HepG2 (cell line): ENCODE data around the gene NRP1. TPM values are rescaled to one million over a fixed set of nuclear protein-coding genes. Genes with fewer than 3 reads are reported as not detected.
A peak's percentile ranks its signal among the peaks of the same experiment; 100 is the strongest.

Source experiments
- ARID3A ChIP-seq: IDR thresholded peaks from 2 replicates; pipeline ENCODE4 v1.6.1; 2012; ENCODE audit warnings: low read depth, low read length, improper control_type of control experiment
- ARID4A ChIP-seq: sonication (generic); formaldehyde crosslinking; IDR thresholded peaks from 2 replicates; pipeline ENCODE4 v1.5.0; 2020; ENCODE audit warnings: mild to moderate bottlenecking, missing genetic modification reagents, borderline replicate concordance
- BORCS8-MEF2B ChIP-seq: sonication (generic); formaldehyde crosslinking; IDR thresholded peaks from 2 replicates; pipeline ENCODE4 v1.8.0; 2022; ENCODE audit warnings: mild to moderate bottlenecking, missing genetic modification reagents
- CREB1 ChIP-seq, 2 experiments: fragments of 450-650 bp in 1 of 2; IDR thresholded peaks; 2 replicates each; pipeline ENCODE4 v1.6.1; 2016 to 2017; ENCODE audit warnings: control low read depth in 1 of 2, mild to moderate bottlenecking in 1 of 2, missing compliant biosample characterization in 1 of 2, missing genetic modification characterization in 1 of 2
- DBP ChIP-seq: sonication (generic); formaldehyde crosslinking; IDR thresholded peaks from 2 replicates; pipeline ENCODE4 v1.4.0; 2020; ENCODE audit warnings: missing genetic modification reagents; ENCODE audit errors: not compliant biosample characterization
- MLX ChIP-seq: IDR thresholded peaks from 2 replicates; pipeline ENCODE4 v1.6.1; 2016
- MXD1 ChIP-seq: sonication (generic); formaldehyde crosslinking; IDR thresholded peaks from 2 replicates; pipeline ENCODE4 v1.4.0; 2020; ENCODE audit warnings: mild to moderate bottlenecking, missing genetic modification reagents
- PAXIP1 ChIP-seq: sonication (generic); formaldehyde crosslinking; conservative IDR thresholded peaks from 2 replicates; pipeline ENCODE4 v1.4.0; 2020; ENCODE audit warnings: mild to moderate bottlenecking, missing genetic modification reagents, moderate library complexity
- THYN1 ChIP-seq: sonication (generic); formaldehyde crosslinking; IDR thresholded peaks from 2 replicates; pipeline ENCODE4 v1.8.1; 2023; ENCODE audit warnings: low read depth, mild to moderate bottlenecking, moderate library complexity, missing genetic modification reagents, borderline replicate concordance
- XBP1 ChIP-seq: sonication (generic); formaldehyde crosslinking; IDR thresholded peaks from 2 replicates; pipeline ENCODE4 v1.5.0; 2020; ENCODE audit warnings: missing genetic modification reagents
- ZBTB34 ChIP-seq: sonication (generic); formaldehyde crosslinking; IDR thresholded peaks from 2 replicates; pipeline ENCODE4 v1.8.0; 2022; ENCODE audit warnings: mild to moderate bottlenecking, missing genetic modification reagents
- ZNF121 ChIP-seq: sonication (generic); formaldehyde crosslinking; IDR thresholded peaks from 2 replicates; pipeline ENCODE4 v1.5.0; 2020; ENCODE audit warnings: mild to moderate bottlenecking, missing genetic modification reagents
- ZNF567 ChIP-seq: sonication (generic); formaldehyde crosslinking; IDR thresholded peaks from 2 replicates; pipeline ENCODE4 v1.8.1; 2023; ENCODE audit warnings: mild to moderate bottlenecking, missing genetic modification reagents, borderline replicate concordance
- ZNF644 ChIP-seq: IDR thresholded peaks from 2 replicates; pipeline ENCODE4 v1.6.1; 2016; ENCODE audit warnings: low read depth
- polyA plus RNA-seq, 8 experiments: library from polyadenylated mRNA; depleted of rRNA in 3 of 8; stranded (reverse) in 7 of 8; unstranded in 1 of 8; fragments of >200 nt; fragmentation: Illumina TruSeq in 4 of 8; extraction: Trizol in 4 of 8; gene quantifications; 2 replicates each; pipeline versions ENCODE4 v1.2.1 to v1.2.3, GENCODE V29; 2011 to 2016; ENCODE audit warnings: low read depth in 4 of 8, missing spikeins in 1 of 8, mixed read lengths in 1 of 8; ENCODE audit not compliant: insufficient read depth in 1 of 8
- total RNA-seq, 5 experiments: library from RNA; depleted of rRNA; stranded (reverse); fragments of >200 nt; fragmentation: Illumina TruSeq; extraction: Trizol; gene quantifications; 2 replicates each; pipeline ENCODE4 v1.2.3, GENCODE V29; 2016; ENCODE audit warnings: low read depth in 1 of 5

NRP1 gene
- total and polyA plus RNA-seq, 2 of the 13 experiments (the other 11 are each of a cell fraction or from before 2014, with no cell fraction given) = 5.3 to 5.8 TPM

GRCh38 chr10:33330543-33331378 lies 3.7 kb downstream of the NRP1 start (continued):
- TF ChIP-seq ARID3A (peak; percentile 77; the same call in 1 of the 2 replicates), DBP (CRISPR knock-in tag) (no peak), MXD1 (CRISPR knock-in tag) (no peak), XBP1 (CRISPR knock-in tag) (no peak), ZNF121 (CRISPR knock-in tag) (no peak), CREB1 (IDR thresholded peaks at IDR 0.05) (no peak), CREB1 (CRISPR knock-in tag; IDR thresholded peaks at IDR 0.05) (0 out of 2 replicates have a peak, but pooled peaks have one; percentile 8), ZBTB34 (CRISPR knock-in tag) (no peak), MLX (CRISPR knock-in tag) (no peak), BORCS8-MEF2B (no peak), ARID4A (no peak), PAXIP1 (CRISPR knock-in tag) (peak; percentile 48; the same call in 1 of the 2 replicates), ZNF567 (CRISPR knock-in tag) (no peak), ZNF644 (CRISPR knock-in tag) (no peak), THYN1 (CRISPR knock-in tag) (no peak)
